Measurements from ENCODE around the gene SLC35G2. TPM values are rescaled to one million over a fixed set of nuclear protein-coding genes. Genes with fewer than 3 reads are reported as not detected.
"Not testable (repeated sequence)": the region's sequence is repeated elsewhere in the genome, so short reads cannot be mapped to it uniquely, and the experiment has no call there.

SLC35G2 gene
- polyA plus RNA-seq, 3 donors: 2.7 to 4.2 (median 3.4) TPM

DNA sequence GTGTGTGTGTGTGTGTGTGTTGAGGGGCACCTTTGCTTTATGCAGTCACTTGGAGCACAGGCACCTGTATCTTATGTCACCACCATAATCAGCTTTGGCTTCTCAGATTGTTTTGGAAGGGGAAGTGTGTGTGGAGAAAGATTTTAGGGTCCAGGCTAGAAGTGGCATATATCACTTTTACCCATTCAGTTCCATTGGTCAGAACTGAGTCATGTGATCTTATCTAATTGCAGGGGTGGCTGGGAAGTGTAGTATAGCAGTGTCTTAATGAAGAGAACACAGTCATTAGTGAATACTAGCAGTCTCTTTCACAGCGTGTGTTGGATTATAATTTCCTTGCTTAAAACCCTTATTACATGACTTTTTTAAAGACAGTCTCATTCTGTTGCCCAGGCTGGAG lies 63.6 kb downstream of the SLC35G2 start:
- DNase-seq: no peak

GRCh38 chr3:136883967-136884720 lies 65.2 kb downstream of the SLC35G2 start:
- no peak for DNase-seq

DNA sequence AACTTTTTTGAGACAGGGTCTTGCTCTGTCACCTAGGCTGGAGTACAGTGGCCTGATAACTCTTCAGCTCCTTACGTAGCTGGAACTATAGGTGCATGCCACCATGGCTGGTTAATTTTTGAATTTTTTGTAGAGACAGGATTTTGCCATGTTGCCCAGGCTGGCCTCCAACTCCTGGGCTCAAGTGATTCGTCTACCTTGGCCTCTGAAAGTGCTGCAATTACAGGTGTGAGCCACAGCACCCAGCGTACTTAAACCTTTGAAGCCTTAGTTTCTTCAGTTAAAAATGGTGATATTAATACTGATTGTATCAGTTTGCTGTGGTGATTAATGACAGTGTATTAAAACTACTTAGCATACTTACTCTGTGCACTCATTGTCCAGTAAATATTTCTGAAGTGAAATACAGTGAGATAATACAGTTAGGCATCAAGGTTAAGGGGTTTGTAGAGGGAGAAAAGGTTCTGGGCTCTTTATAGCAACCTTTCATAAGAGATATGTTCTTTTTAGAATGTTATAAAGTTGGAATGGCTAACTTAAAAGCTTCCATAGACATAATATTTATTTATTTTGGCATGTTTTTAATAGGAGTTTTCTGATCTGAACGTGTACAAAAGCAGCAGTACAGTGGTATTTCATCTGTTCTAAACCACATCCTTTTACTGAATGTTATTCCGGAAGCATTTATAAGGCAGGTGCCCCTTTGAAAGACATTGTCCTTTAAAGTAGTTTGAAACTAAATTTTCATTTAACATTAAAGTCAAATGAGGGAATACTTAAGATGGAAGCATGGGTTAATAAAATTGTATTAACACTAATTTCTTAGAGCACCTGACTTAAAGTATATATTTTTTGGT lies 66.7 kb downstream of the SLC35G2 start:
- no peak for DNase-seq

GRCh38 chr3:136889947-136890346 lies 71.0 kb downstream of the SLC35G2 start:
- no peak for DNase-seq

DNA sequence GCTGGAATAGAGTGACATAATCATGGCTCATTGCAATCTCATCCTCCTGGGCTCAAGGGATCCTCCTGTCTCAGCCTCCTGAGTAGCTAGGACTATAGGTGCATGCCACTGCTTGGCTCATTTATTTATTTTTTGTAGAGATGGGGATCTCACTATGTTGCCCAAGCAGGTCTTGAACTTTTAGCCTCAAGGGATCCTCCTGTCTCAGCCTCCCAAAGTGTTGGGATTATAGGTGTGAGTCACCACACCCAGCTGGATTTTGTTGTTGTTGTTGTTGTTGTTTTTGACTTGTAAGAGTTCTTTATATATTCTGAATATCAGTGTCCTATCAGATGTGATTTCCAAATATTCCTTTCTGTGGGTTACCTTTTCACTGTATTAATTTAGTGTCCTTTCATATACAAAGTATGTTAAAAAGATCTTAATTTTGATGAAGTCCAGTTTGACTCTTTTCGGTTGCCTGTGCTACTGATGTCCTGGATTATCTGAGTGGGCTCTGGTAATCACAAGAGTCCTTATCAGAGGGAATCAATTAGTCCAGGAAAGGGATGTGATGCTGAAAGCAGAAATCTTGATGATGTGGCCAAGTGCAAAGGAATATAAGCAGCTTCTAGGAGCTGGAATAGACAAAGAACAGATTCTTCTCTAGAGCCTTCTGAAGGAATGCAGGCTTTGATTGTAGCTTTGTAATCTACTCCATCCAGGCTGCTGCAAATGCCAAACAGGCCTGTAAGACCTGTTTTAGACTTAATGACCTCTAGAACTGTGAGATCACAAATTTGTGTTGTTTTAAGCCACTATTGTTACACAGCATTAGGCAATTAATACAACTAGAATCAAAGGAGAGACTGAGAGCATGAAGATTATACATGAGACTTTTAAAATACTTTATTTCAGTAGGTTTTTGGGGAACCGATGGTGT lies 73.3 kb downstream of the SLC35G2 start:
- DNase-seq: no peak

DNA sequence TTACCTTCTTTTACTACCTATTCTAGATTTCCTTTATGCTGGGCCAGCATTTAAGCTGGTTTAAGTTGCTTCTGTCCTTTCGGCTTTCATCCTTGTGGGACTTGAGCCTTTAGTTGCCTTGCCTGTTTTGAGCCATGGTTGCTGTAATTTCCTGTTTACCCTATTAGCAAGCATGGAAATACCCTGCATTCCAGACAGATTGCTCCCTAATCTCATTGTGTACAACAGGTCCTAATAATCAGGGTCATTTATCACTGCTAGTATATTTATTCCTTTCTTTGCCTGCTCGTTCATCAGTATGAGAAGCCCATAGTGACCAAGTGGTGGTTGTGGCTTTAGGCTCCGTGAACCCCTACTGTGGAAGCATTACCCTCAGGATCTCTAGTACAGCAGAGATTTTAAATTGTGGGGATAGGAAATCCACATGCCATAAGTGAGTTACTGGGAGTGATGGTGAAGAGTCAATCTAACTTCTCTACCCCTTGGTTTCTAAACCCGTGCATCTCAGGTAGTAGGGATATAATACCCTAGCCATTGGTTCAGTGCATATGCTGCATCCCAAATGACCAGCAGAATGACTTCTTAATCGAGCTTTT lies 75.0 kb downstream of the SLC35G2 start:
- no peak for DNase-seq

DNA sequence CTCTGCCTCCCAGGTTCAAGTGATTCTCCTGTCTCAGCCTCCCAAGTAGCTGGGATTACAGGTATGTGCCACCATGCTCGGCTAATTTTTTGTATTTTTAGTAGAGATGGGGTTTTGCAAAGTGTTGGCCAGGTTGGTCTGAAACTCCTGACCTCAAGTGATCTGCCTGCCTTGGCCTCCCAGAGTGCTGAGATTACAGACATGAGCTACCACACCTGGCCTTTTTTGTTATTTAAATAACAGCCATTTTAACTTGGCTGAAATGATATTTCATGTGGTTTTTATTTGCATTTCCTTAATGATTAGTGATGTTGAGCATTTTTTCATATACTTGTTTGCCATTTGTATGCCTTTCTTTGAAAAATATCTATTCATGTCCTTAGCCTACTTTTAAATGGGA lies 78.2 kb downstream of the SLC35G2 start:
- not testable (repeated sequence) for DNase-seq

DNA sequence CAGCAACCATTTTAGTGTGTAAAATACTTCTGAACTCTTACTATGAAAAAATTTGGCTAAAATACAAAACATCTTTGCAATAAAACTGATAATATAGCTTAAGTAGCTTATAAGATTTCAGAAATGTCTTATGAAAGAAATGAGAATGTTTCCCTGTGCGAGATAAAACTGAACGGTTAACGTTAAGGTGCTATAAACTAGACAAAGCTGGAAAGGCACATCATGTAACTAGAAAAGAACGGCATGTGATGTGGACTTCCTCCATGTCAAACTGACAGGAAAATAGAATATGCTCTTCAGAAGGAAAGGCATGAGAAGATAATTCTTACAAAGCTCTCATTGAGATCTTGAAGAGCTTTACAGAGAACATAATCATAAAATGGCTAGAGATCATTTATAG lies 79.6 kb downstream of the SLC35G2 start:
- DNase-seq: no peak

DNA sequence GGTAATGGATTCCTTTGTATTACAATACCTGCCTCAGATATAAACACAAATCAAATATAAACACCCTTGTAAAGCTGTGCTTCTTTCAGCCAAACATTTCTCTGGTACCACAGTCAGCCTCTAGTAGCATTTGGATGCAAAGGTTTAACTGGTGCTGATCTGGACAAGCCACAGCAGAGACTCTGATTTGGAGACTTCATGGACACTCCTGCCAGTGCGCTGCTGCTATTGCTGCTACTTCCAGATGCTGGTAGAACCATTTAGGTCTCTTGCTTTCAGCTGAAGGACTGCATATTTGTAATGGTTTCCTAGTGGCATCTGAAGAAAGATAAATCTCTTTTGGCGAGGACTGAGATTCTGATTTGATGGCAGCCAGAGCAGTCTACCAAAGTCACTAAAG lies 80.0 kb downstream of the SLC35G2 start:
- no peak for DNase-seq

DNA sequence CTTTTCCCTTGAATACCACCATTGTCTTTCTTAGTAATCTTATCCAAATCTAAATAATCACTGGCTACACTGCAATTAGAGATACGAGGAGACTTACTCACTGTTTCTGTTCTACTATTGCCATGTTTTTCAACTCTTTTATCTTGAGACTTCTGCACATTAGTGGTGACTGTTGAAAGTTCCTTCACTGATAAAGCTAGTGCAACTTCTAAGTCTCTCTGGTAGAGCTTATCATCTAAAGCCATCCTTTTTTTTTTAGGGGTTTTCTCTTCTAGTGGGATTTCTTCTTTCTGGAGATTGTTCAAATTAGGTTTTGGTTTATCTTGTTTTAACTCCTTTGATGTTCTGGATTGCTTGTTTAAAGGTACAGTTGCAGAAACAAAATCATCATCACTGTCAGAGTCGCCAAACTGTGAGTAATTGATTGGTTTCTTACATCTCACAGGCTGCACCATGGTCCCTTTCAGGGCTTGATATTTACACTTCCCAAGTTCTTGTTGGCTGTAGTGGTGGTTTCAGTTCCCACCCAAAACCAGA lies 80.8 kb downstream of the SLC35G2 start:
- DNase-seq: no peak

- not testable (repeated sequence) for DNase-seq
These were observed 81.8 kb downstream of the SLC35G2 start for GRCh38 chr3:136900694-136901093.

- DNase-seq: no peak
These were observed 82.5 kb downstream of the SLC35G2 start for GRCh38 chr3:136901391-136901790.

DNA sequence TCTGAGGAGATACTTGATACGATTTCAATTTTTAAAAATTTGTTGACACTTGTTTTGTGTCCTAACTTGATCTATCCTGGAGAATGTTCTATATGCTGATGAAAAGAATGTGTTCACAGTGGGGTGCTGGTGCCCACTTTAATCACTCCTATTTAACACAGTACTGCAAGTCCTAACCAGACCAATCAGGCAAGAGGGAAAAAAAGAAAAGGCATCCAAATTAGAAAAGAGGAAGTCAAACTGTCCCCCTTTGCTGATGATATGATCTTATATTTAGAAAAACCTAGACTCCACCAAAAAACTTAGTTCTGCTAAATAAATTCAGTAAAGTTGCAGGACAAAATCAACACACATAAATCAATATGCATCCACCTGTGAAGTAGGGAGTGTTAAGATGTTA lies 83.6 kb downstream of the SLC35G2 start:
- DNase-seq: not testable (repeated sequence)

DNA sequence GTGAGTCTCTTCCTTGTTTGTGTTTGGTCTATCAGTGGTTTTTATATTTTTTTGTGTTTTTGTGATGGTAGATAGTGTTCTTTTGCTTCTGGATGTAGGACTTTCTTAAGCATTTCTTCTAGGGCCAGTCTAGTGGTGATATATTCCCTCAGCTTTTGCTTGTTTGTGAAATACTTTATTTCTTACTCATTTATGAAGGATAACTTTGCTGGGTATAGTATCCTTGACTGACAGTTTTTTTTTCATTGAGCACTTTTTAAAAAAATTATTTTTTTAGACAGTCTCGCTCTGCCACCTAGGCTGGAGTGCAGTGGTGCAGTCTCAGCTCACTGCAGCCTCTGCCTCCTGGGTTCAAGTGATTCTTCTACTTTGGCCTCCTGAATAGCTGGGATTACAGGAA lies 85.0 kb downstream of the SLC35G2 start:
- no peak for DNase-seq

DNA sequence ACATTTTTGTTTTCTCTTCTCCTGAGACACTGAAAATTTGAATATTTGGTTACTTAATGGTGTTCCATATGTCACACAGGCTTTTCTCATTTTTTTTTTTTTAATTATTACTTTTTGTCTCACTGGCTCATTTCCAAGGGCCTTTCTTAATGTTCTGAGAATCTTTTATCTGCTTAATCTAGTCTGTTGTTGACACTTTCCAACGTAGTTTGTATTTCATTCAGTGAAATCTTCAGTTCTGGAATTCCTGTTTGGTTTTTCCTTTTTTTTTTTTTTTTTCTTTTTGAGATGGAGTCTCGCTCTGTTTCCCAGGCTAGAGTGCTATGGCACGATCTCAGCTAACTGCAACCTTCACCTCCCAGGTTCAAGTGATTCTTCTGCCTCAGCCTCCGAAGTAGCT lies 85.8 kb downstream of the SLC35G2 start:
- no peak for DNase-seq

Other genes starting within 250 kb of the SLC35G2 start
- gene STAG1, start 66.7 kb upstream of the SLC35G2 start, polyA plus RNA-seq (ENCODE audit: insufficient read length in 3 of 3): 10 to 100 TPM; 43.6 to 49.8 (median 45.2) TPM
- gene NCK1, start 43.1 kb downstream of the SLC35G2 start, polyA plus RNA-seq (ENCODE audit: insufficient read length in 3 of 3): 10 to 100 TPM; 31.7 to 40.1 (median 36.5) TPM
- gene IL20RB, start 138.9 kb downstream of the SLC35G2 start, polyA plus RNA-seq (ENCODE audit: insufficient read length in 3 of 3): under 1 TPM; 0.30 to 0.68 (median 0.48) TPM